Endodermal cell (in vitro differentiated cells): ENCODE data around the gene DPP10. TPM values are rescaled to one million over a fixed set of nuclear protein-coding genes. Genes with fewer than 3 reads are reported as not detected.
A peak's percentile ranks its signal among the peaks of the same experiment; 100 is the strongest.

ENCODE experiments used
- DNase-seq: peaks from one replicate; pipeline ENCODE4 v3.0.0-alpha.2; 2017
- H3K27ac ChIP-seq: 2 replicates; pipeline ENCODE4 v1.5.1; 2013; ENCODE audit warnings: mild to moderate bottlenecking, low read depth, low read length, moderate library complexity
- H3K27me3 ChIP-seq: 2 replicates; pipeline ENCODE4 v1.6.1; 2013; ENCODE audit warnings: mild to moderate bottlenecking, low read length, moderate library complexity; ENCODE audit not compliant: insufficient read depth, control insufficient read depth, poor library complexity, severe bottlenecking
- H3K36me3 ChIP-seq: 2 replicates; pipeline ENCODE4 v1.7.0; 2013; ENCODE audit warnings: mild to moderate bottlenecking, low read length, moderate library complexity; ENCODE audit not compliant: control insufficient read depth, insufficient read depth
- H3K4me1 ChIP-seq: one replicate; pipeline ENCODE4 v1.7.0; 2013; ENCODE audit warnings: low read length; ENCODE audit not compliant: control insufficient read depth, insufficient read depth
- H3K4me3 ChIP-seq: 2 replicates; pipeline ENCODE4 v1.5.1; 2013; ENCODE audit warnings: mild to moderate bottlenecking, low read length, moderate library complexity
- H3K9ac ChIP-seq: 2 replicates; pipeline ENCODE4 v1.6.1; 2013; ENCODE audit warnings: mild to moderate bottlenecking, low read length, moderate library complexity; ENCODE audit not compliant: poor library complexity, severe bottlenecking; ENCODE audit errors: extremely low read depth
- H3K9me3 ChIP-seq: 2 replicates; pipeline ENCODE4 v1.6.1; 2013; ENCODE audit warnings: mild to moderate bottlenecking, low read length, moderate library complexity; ENCODE audit not compliant: control insufficient read depth
- H3K27ac Mint-ChIP-seq: 2 replicates; pipeline ENCODE4 v1.8.0; 2020; ENCODE audit warnings: mixed read lengths
- H3K27me3 Mint-ChIP-seq: 2 replicates; pipeline ENCODE4 v1.8.0; 2021; ENCODE audit warnings: mild to moderate bottlenecking, mixed read lengths; ENCODE audit not compliant: insufficient read depth
- H3K36me3 Mint-ChIP-seq: 2 replicates; pipeline ENCODE4 v1.8.0; 2020; ENCODE audit warnings: low read depth, mixed read lengths
- H3K4me1 Mint-ChIP-seq: 2 replicates; pipeline ENCODE4 v1.8.0; 2020; ENCODE audit warnings: mixed read lengths
- H3K4me3 Mint-ChIP-seq: 2 replicates; pipeline ENCODE4 v1.8.0; 2020; ENCODE audit warnings: mild to moderate bottlenecking, moderate library complexity, mixed read lengths
- H3K9me3 Mint-ChIP-seq: 2 replicates; pipeline ENCODE4 v1.8.0; 2020; ENCODE audit warnings: mild to moderate bottlenecking, mixed read lengths
- WGBS, 2 experiments: methylation state at CpG; one replicate each; pipeline versions ENCODE4 v1.1.5 to v1.1.7; 2013; ENCODE audit warnings: missing lambda C conversion rate in 2 of 2, mixed read lengths in 1 of 2; ENCODE audit not compliant: insufficient coverage in 1 of 2, insufficient read length in 1 of 2; 5-methylcytosine and 5-hydroxymethylcytosine counted together
- total RNA-seq, 2 donors: library from RNA; stranded (reverse); fragmentation: NEBNext Ultra II Directional in 1 of 2; extraction: Animal tissue kit (Norgen Biotek cat#: 25700) in 1 of 2; gene quantifications; 2 replicates in 1 of 2; 3 replicates in 1 of 2; pipeline ENCODE4 v1.2.1, GENCODE V29; 2021
- TF ChIP-seq, protein P1 (sequence below): fragments of 200-600 bp; sonication (generic); conservative IDR thresholded peaks from 2 replicates; pipeline ENCODE4 v1.5.0; 2021; ENCODE audit warnings: antibody characterized with exemption, mild to moderate bottlenecking

Gene DPP10
- total RNA-seq, 2 donors from 2014 or later = 8.2 to 19.2 TPM

- H3K9ac ChIP-seq = no peak overlapping the region
- peak; percentile 90 for DNase-seq
- H3K4me3 ChIP-seq = peak overlapping the region; percentile 88
- Mint-ChIP-seq H3K9me3 (no peaks in the 10 kb centered on the region), H3K4me3 (peak overlapping the region; percentile 68), H3K4me1 (peaks cover 12% of the 10 kb centered on the region), H3K27ac (no peak overlapping the region), H3K36me3 (no peaks in the 10 kb centered on the region), H3K27me3 (peaks cover 29% of the 10 kb centered on the region)
- no peaks in the 10 kb centered on the region for H3K4me1 ChIP-seq
- TF ChIP-seq, protein P1, sequence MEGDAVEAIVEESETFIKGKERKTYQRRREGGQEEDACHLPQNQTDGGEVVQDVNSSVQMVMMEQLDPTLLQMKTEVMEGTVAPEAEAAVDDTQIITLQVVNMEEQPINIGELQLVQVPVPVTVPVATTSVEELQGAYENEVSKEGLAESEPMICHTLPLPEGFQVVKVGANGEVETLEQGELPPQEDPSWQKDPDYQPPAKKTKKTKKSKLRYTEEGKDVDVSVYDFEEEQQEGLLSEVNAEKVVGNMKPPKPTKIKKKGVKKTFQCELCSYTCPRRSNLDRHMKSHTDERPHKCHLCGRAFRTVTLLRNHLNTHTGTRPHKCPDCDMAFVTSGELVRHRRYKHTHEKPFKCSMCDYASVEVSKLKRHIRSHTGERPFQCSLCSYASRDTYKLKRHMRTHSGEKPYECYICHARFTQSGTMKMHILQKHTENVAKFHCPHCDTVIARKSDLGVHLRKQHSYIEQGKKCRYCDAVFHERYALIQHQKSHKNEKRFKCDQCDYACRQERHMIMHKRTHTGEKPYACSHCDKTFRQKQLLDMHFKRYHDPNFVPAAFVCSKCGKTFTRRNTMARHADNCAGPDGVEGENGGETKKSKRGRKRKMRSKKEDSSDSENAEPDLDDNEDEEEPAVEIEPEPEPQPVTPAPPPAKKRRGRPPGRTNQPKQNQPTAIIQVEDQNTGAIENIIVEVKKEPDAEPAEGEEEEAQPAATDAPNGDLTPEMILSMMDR = no peak
- H3K36me3 ChIP-seq = no peaks in the 10 kb centered on the region
- H3K9me3 ChIP-seq = no peaks in the 10 kb centered on the region
- H3K27ac ChIP-seq = no peak overlapping the region
- H3K27me3 ChIP-seq = peaks cover 15% of the 10 kb centered on the region
- WGBS, 2 experiments = 0% methylated on average over 9 to 81 of the region's 83 CpGs
Observed at GRCh38 chr2:115161771-115162493, 719.5 kb downstream of the DPP10 start.

DNA sequence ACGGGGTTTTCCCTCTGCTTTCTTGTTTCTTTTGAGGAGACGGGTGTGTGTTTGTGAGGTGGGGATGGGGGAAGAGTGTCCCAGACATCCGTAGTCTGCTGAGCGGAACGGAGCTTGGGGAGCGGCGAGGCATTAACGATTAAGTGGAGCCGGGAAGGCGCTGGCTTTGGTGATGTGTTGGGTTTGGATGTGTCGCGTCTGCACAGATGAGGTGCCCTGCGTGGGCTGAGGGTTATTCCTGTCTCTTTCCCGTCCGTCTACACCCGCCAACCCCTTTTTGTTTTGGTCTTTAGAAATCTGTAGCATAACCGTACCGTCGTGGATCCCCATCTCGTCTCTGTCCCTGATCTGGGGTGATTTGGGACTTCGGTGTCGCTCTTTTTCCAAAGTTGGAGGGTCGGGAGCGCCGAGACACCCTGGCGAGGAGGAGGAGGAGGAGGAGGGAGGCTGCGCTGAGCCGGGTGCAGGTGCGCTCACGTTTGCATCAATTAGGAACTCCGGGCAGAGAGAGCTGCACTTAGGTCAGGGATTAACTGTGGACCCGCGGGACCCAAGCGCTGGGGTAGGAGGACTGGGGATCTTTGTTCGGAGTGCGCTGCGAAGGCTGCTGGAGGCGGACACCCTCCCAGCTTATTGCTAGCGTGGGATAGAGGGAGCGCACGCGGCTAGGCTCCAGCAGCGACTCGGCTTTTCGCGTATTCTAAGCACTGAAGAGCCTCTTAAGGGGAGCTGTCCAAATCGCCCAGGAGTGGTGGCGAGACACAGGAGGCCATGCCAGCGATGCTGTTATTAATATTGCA is 720.3 kb downstream of the DPP10 start:
- H3K27ac ChIP-seq = no peak overlapping the region
- Mint-ChIP-seq H3K27ac (no peak overlapping the region), H3K4me3 (peak overlapping the region; percentile 68), H3K9me3 (no peaks in the 10 kb centered on the region), H3K36me3 (no peaks in the 10 kb centered on the region), H3K27me3 (peaks cover 29% of the 10 kb centered on the region), H3K4me1 (peaks cover 12% of the 10 kb centered on the region)
- peaks cover 15% of the 10 kb centered on the region for H3K27me3 ChIP-seq
- no peaks in the 10 kb centered on the region for H3K9me3 ChIP-seq
- no peaks in the 10 kb centered on the region for H3K4me1 ChIP-seq
- H3K4me3 ChIP-seq = peak overlapping the region; percentile 88
- DNase-seq = peak; percentile 70
- TF ChIP-seq, protein P1 = no peak
- WGBS, 2 experiments = 1% methylated on average over 19 to 49 of the region's 49 CpGs
- no peaks in the 10 kb centered on the region for H3K36me3 ChIP-seq
- H3K9ac ChIP-seq = no peak overlapping the region

DNA sequence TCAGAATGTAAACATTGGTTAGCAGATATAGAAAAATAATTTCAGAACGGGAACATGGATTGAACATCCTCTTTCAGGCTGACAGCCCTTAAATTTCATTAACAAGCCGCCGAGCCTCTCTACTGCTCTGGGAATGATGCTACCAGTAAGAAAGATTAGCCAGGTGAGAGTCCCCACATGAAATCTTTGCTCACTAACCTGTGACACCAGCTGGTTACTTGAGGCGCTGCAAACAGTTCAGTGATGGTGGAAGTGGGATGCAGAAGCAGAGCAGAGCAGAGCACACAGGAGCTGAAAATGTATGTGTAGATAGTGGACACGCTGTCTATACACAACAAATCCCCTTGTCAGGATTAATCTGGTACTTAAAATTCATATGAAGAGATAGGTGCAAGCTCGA is 721.1 kb downstream of the DPP10 start:
- H3K9me3 ChIP-seq = no peaks in the 10 kb centered on the region
- 53 to 68% methylated on average over 5 to 6 of the region's 6 CpGs for WGBS, 2 experiments
- H3K4me3 ChIP-seq = peak overlapping the region; percentile 88
- H3K27me3 ChIP-seq = peaks cover 15% of the 10 kb centered on the region
- no peak overlapping the region for H3K27ac Mint-ChIP-seq
- no peaks in the 10 kb centered on the region for H3K36me3 ChIP-seq
- peak overlapping the region; percentile 68 for H3K4me3 Mint-ChIP-seq
- no peaks in the 10 kb centered on the region for H3K9me3 Mint-ChIP-seq
- peak; percentile 53 for DNase-seq
- TF ChIP-seq, protein P1 = peak; percentile 49
- peaks cover 16% of the 10 kb centered on the region for H3K4me1 Mint-ChIP-seq
- no peak overlapping the region for H3K27ac ChIP-seq
- peaks cover 29% of the 10 kb centered on the region for H3K27me3 Mint-ChIP-seq
- H3K36me3 Mint-ChIP-seq = no peaks in the 10 kb centered on the region
- H3K4me1 ChIP-seq = peaks cover 4% of the 10 kb centered on the region
- no peak overlapping the region for H3K9ac ChIP-seq
